Brain microvascular endothelial cell (primary cell): ENCODE results near the gene CADM2.

Source experiments
- DNase-seq: peaks from one replicate; pipeline ENCODE4 v3.0.0-alpha.2; 2020
- H3K27ac ChIP-seq: fragments of 250-450 bp; sonication (Bioruptor Pico); 2 replicates; pipeline ENCODE4 v1.5.1; 2020; ENCODE audit warnings: mild to moderate bottlenecking, moderate library complexity
- H3K27me3 ChIP-seq: fragments of 250-450 bp; sonication (Bioruptor Pico); replicated peaks from 2 replicates; pipeline ENCODE4 v1.5.1; 2020; ENCODE audit warnings: mild to moderate bottlenecking
- H3K36me3 ChIP-seq: fragments of 250-450 bp; sonication (Bioruptor Pico); replicated peaks from 2 replicates; pipeline ENCODE4 v1.5.1; 2020; ENCODE audit warnings: mild to moderate bottlenecking
- H3K4me3 ChIP-seq: 2 replicates; pipeline ENCODE4 v1.5.1; 2011; ENCODE audit warnings: low read depth, mild to moderate bottlenecking, control low read depth, low read length, moderate library complexity
- CTCF ChIP-seq: IDR thresholded peaks from 2 replicates; pipeline ENCODE4 v1.5.1; 2011; ENCODE audit warnings: low read depth, mild to moderate bottlenecking, moderate library complexity, low read length, control low read depth, inconsistent platforms; ENCODE audit errors: missing control alignments
- in situ Hi-C: cut with HindIII; loops from 2 replicates; pipeline ENCODE4 v1.10.0; 2017; ENCODE audit warnings: low sequenced_read_pairs, low pct_ligation_motif_present

The CADM2 gene

GRCh38 chr3:85539232-85539631 lies 580.4 kb downstream of the CADM2 start:
- DNase-seq, result no peak
- no peak for TF ChIP-seq CTCF
- Histone ChIP-seq H3K27ac (no peak overlapping the region), H3K4me3 (no peak overlapping the region), H3K27me3 (no peaks in the 10 kb centered on the region), H3K36me3 (no peaks in the 10 kb centered on the region)
- in situ Hi-C loops, result no loop called here

- H3K36me3 ChIP-seq, result no peaks in the 10 kb centered on the region
- in situ Hi-C loops, result no loop called here
- no peak for DNase-seq
- TF ChIP-seq CTCF, result no peak
- no peak overlapping the region for H3K27ac ChIP-seq
- no peaks in the 10 kb centered on the region for H3K27me3 ChIP-seq
- H3K4me3 ChIP-seq, result no peak overlapping the region
These were observed 595.4 kb downstream of the CADM2 start for GRCh38 chr3:85554153-85554552.

- H3K36me3 ChIP-seq, result no peaks in the 10 kb centered on the region
- no peaks in the 10 kb centered on the region for H3K27me3 ChIP-seq
- H3K27ac ChIP-seq, result no peak overlapping the region
- no peak for TF ChIP-seq CTCF
- in situ Hi-C loops, result no loop called here
- no peak overlapping the region for H3K4me3 ChIP-seq
- DNase-seq, result peak; percentile 1
These were observed 601.4 kb downstream of the CADM2 start for GRCh38 chr3:85560088-85560785.

GRCh38 chr3:85567071-85567676 lies 608.4 kb downstream of the CADM2 start:
- no peak overlapping the region for H3K27ac ChIP-seq
- TF ChIP-seq CTCF, result peak; percentile 81
- no peaks in the 10 kb centered on the region for H3K27me3 ChIP-seq
- in situ Hi-C loops, result no loop called here
- DNase-seq, result peak; percentile 53
- no peaks in the 10 kb centered on the region for H3K36me3 ChIP-seq
- H3K4me3 ChIP-seq, result no peak overlapping the region

GRCh38 chr3:85570819-85571218 lies 612.0 kb downstream of the CADM2 start:
- in situ Hi-C loops, result no loop called here
- no peaks in the 10 kb centered on the region for H3K27me3 ChIP-seq
- H3K27ac ChIP-seq, result no peak overlapping the region
- DNase-seq, result no peak
- no peak for TF ChIP-seq CTCF
- no peaks in the 10 kb centered on the region for H3K36me3 ChIP-seq
- no peak overlapping the region for H3K4me3 ChIP-seq
